ENCODE results near the gene ENPP7. TPM values are rescaled to one million over a fixed set of nuclear protein-coding genes. Genes with fewer than 3 reads are reported as not detected.
"Not testable (repeated sequence)": the region's sequence is repeated elsewhere in the genome, so short reads cannot be mapped to it uniquely, and the experiment has no call there.

Gene ENPP7
- total RNA-seq, 2 experiments from 2014 or later: 0.11 TPM; not detected in 1

DNA sequence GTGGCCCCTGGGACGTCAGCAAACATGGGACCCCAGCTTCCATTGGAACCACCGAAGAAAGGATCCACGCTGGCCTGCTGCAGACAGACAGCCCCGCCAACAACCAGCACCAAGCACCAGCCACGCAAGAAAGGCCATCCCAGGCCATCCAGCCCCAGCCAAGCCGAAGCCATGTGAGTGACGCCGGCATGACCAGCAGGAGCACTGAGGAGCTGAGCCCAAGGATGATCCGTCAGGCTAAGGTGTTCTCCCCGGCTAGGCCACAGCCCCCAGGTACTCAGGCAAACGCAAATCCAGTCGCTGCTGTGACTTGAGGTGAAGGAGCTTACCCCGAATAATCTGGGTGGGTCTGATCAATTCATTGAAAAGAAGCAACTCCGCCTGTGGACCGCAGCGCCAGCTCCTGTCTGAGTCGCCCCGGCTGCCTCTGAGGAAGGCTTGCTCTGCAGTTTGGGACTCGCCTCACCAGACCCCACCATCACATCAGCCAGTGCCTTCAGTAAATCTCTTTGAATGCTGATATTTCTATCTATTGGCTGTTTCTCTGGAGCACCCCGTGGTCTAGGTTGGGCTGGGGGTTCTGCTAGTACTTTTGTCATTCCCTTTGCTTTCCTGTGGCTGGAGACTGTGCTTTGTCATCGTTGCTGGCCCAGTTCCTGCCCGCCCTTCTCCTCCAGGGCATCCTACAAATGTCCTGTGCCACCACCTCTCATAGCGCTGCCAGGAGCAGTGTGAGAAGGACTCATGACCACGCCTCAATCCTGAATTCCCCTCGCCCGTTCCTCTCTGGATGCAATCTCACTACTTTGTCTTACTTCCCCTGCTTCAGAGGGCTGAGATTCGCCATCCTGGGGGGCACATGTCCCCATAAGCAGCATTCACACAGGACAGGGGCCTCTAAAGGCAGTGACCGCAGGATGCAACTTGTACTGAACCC, 39.1 kb downstream of the ENPP7 start:
- CTCF ChIA-PET: no interaction called here
- POLR2A ChIA-PET: no interaction called here

DNA sequence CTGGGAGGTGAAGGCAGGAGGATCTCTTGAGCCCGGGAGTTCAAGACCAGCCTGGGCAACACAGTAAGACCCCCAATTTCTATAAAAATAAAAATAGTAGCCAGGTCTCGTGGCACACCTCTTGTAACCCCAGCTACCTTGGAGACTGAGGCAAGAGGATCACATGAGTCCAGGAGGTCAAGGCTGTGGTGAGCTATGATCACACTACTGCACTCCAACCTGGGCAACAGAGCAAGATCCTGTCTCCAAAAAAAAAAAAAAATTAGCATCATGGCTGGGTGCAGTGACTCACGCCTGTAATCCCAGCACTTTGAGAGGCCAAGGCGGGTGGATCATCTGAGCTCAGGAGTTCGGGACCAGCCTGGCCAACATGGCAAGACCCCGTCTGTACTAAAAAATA, 40.5 kb downstream of the ENPP7 start:
- CTCF ChIA-PET: interaction anchor here (0.9 to 1.2 kb wide), 2 partner anchors 18 to 30 kb away, joined by 3 read pairs; no protein-coding TSS in a partner anchor
- POLR2A ChIA-PET: no interaction called here

DNA sequence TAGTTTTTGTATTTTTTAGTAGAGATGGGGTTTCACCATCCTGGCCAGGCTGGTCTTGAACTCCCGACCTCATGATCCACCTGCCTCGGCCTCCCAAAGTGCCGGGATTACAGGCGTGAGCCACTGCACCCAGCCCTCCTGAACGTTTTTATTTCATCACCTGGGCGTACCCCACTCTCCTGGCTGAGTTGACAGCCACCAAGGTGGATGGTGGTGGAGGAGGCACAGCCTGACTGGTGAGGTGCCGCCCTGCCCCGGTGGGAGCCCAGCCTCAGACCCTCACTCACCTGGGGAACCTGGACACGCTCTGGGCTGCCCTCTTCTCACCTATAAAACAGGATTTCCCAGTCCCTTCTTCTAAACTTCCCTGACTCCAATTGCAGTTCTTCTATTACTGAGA, 42.0 kb downstream of the ENPP7 start:
- POLR2A ChIA-PET: not testable (repeated sequence)

DNA sequence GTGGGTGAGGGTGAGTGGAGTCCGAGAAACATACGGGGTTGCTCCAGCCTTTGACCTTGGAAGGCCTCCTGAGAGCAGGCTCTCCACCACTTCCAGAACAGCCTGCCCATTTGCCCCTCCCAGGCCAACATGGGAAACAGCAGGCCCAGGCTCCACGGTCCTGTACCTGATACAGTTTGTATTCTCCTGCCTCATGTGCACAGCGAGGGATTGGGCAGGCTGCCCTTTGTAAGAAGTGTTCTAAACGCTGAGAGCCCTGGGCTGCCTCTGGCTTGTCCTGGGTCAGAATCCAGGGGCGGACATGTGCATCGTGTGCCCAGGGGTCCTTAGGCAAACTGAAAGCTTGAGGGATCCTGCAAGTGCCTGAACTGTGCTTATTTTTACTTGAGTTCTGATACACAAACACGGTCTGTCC, 43.8 kb downstream of the ENPP7 start:
- ChIA-PET CTCF (no interaction called here), POLR2A (no interaction called here)

More for the DNA sequence above, 42.0 kb downstream of the ENPP7 start:
- CTCF ChIA-PET: not testable (repeated sequence)

DNA sequence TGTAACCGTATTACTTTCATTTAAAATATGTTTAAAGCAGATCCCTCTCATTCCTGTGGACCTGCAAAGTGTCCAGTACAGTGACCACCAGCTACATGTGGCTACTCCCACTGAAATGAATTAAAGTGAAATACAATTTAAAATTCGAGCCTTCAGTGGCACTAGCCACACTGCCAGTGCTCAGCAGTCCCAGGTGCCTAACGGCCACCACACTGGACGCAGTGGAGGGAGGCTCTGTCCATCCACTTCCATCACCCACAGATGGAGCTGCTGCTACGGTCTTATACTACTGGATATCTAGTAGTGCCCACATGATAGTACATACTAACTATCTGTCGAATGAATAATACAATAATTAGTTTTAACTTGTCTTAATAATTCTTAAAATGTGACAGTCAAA, 44.9 kb downstream of the ENPP7 start:
- ChIA-PET POLR2A (no interaction called here), CTCF (interaction anchor here (1.2 to 1.4 kb wide), 2 partner anchors 24 to 64 kb away, joined by 3 to 5 read pairs; partner anchors contain the start of gene CBX4)

DNA sequence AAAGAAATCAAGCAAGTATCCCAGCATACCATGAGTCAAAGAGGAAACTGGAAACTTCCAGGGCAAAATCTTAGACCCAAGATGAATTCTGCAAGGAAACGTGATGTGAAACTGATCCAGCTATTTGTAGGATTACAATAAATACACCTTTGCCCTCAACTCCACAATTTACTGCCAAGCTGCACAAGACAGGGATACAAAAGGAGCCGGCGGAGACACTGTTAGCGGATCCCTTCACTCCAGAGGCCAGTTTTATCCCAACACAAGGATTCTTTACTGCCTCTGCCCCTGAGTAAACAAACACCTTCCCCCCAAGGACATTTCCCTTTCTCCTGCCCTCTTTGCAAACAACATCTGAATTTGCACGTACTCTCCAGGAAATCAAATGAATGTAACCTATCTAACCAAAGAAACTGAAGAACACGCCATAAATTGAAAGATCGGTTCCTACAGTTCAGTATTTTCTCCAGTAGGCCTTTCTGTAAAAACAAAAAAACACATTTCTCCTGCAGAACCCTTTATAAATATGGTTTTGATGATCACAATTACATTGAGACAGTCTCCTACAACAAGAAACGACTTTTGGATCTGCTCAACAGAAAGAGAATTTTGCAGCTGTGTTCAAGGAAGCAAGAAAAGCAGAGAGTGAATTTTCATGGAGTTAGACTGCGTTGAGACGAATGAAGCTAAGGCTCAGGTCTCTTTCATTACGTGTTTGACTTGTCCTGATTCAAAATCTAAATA, 45.8 kb downstream of the ENPP7 start:
- ChIA-PET CTCF (interaction anchor here (0.9 to 1.4 kb wide), 4 partner anchors 63 to 232 kb away, joined by 3 to 5 read pairs (median 4); partner anchors contain the start of gene CBX4), POLR2A (interaction anchor here (0.7 kb wide), 1 partner anchor 35 kb away, joined by 3 read pairs; no protein-coding TSS in a partner anchor)

DNA sequence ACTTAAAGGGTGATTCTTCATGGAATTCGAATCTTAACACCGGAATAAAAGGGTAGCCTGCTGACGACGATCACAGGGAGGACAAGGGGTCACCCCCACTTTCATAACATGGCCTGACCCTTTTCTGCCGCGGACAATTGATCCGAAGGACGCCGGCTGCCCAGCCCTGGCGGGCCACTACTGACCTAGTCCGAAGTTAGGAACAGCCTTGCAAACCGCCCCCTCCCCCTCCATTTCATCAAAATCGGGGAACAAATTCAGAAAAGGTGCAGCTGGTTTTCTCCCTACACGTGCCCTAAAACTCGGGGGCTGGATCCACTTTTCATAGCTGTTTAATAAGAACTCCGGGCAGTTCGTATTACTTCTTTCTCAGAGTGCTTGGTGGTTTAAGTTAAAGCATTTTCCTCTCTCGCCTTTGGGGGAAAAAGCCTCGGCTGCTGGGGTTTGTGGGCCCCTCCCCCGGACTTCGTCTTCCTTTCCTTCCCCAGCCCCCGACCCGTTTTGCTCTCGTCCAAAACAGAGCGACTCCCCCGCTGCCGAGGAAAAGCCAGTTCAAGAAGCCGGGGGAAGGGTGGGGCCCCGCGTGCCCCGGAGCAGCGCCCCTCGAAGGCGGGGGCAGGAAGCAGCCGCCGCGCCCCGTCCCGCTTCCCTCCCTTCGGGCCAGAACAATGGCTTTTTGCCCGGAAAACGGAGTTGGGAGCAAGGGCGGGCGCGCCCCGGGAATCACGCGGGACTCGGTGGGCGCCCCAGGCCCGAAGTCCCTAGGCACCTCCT, 46.6 kb downstream of the ENPP7 start:
- ChIA-PET POLR2A (interaction anchor here (0.7 kb wide), 1 partner anchor 34 kb away, joined by 3 read pairs; no protein-coding TSS in a partner anchor), CTCF (interaction anchor here (0.9 to 1.1 kb wide), 3 partner anchors 62 to 231 kb away, joined by 3 to 4 read pairs (median 4); partner anchors contain the start of gene CBX4)

DNA sequence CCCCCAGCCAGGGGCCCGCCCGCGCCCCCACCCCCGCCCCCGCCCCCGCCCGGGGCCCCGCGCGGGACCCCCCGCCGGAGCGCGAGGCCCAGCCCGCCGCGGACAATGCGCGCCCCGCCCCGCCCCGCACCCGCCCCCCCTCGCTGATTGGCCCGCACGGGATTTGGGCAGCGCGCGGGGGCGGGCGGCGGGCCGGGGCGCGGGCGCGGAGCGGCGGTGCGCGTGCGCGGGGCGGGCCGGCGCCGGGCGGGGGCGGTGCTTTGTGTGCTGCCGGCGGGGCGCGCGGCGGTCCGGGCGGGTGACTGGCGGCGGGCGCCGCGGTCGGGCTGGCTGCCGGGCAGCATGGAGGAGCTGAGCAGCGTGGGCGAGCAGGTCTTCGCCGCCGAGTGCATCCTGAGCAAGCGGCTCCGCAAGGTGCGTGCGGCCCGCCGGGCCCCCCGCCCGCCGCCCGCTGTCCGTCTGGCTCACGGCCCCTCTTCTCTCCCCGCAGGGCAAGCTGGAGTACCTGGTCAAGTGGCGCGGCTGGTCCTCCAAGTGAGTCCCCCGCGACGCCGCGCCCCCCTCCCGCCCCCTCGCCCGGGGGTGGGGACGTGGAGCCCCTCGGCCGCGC, 47.3 kb downstream of the ENPP7 start, which contains the start of gene CBX2:
Gene CBX2 (plus strand): TSS at position 255 of the 610 bp plus-strand sequence. CDS start 88 bp downstream, at position 343.
- ChIA-PET CTCF (interaction anchor here (0.8 to 1.1 kb wide), 3 partner anchors 13 to 230 kb away, joined by 3 read pairs; partner anchors contain the start of gene CBX8), POLR2A (interaction anchor here (1.0 kb wide), 1 partner anchor 19 kb away, joined by 3 read pairs; the partner anchor contains the start of gene CBX8)

DNA sequence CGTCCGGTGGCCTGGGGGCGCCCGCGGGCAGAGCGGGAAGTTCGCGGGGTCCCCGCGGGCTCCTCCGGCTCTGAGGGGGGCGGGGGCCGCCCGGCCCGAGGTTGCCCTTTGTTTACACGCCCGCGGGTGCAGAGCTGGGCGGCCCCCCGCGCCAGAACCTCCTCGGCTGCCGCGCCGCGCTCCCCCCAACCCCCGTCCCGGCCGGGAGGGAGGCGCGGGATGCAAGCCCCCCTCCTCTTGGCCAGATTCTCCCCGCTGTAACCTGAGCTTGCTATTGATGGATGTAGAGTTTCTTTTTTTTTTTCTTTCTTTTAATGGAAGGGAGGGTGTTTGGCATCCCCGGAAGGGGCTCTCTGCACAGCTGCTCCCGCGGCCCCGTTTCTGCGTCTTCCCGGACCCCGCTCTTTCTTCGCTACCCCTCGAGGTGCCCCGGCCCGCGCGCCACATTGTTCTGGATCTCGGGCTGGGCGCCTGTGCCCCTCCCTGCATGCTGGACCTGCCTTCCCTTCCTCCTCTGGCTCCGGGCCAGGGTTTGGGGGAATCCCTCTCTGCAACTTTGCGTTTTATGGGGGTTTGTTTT, 47.9 kb downstream of the ENPP7 start:
- ChIA-PET POLR2A (interaction anchor here (1.0 kb wide), 1 partner anchor 18 kb away, joined by 3 read pairs; the partner anchor contains the start of gene CBX8), CTCF (interaction anchor here (0.6 to 1.1 kb wide), 4 partner anchors 13 to 148 kb away, joined by 3 to 4 read pairs (median 3); partner anchors contain the start of gene CBX8)

DNA sequence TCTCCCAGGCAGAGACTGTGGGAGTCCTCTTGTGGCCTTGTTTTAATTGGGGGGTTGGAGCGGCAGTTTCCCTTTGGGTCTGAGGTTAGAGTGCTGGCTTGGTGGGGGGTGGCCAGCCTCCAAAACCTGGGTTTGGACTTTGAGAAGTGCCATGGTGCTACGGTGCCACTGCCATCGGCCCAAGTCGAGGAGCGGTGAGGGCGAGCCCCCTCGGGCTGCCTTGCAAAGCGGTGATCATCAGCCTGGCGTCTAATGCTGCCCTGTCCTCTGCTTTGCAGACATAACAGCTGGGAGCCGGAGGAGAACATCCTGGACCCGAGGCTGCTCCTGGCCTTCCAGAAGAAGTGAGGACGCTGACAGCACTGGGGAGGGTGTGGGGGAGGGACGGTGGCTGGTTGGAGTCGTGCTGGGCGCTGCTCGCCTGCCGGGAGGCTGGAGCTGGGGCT, 48.4 kb downstream of the ENPP7 start:
- ChIA-PET POLR2A (interaction anchor here (1.0 kb wide), 1 partner anchor 18 kb away, joined by 3 read pairs; the partner anchor contains the start of gene CBX8), CTCF (interaction anchor here (0.6 to 1.1 kb wide), 4 partner anchors 12 to 147 kb away, joined by 3 to 4 read pairs (median 3); partner anchors contain the start of gene CBX8)

DNA sequence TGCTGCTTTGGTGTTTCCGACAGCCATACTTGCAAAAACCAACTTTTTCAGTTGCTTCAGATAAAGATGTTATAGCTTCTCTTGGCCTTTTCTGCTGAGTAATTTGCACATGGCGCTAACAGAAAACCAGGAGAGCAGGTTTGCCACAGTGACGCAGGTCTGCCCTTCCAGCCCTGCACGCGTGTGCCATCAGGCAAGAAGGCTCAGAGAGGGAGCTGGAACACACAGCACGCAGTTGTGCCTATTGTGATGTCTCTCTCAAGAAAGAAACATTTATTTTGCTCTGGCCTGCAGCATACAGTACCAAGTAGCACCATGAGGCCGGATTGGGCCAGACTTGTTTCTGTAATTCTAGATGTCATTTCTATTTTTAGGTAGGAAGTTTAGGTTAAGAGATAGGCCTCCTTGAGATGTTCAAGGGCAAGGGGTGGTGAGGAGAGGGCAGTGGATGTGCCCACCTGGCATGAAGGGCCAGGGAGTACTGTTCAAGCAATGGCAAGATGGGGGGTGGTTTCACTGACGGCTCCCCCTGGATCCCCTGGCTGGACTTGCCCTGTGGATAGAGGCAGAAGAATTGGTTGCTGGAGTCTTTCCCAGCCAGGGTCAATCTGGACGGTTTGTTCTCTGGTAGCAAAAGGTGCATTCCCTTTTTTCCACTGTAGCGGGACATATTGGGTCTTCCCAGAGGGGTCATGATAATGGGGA, 49.1 kb downstream of the ENPP7 start:
- ChIA-PET POLR2A (no interaction called here), CTCF (no interaction called here)

DNA sequence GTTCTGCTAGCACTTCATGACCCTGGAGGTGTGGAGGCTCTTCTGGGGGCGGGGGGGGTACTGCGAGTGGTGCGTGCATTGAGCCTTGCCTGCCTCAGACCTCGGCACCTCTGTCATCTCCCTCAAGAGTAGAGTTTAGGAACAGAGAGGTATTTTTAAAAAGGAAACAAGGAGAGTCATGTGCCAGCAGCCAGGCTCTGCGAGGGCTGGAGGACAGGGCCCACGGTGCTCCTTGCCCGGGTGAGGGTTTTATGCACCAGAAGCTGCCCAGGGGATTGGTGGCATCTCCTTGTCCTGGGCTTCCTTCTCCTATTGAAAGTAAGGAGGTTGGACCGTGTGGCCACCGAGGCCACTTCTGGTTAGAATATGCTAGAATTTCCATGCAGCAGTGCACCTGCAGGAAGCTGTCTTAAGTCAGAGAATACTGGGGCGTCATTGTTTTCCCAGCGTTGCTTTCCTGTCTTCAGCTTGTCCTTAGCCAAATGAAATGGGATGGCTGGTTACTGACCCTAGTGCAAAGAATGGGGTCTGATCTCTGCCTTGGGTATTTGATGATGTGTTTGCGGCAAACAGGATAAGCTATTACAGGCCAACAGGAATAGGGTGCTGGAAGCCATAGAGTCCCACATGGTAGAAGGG, 50.4 kb downstream of the ENPP7 start:
- POLR2A ChIA-PET: no interaction called here
- CTCF ChIA-PET: no interaction called here

DNA sequence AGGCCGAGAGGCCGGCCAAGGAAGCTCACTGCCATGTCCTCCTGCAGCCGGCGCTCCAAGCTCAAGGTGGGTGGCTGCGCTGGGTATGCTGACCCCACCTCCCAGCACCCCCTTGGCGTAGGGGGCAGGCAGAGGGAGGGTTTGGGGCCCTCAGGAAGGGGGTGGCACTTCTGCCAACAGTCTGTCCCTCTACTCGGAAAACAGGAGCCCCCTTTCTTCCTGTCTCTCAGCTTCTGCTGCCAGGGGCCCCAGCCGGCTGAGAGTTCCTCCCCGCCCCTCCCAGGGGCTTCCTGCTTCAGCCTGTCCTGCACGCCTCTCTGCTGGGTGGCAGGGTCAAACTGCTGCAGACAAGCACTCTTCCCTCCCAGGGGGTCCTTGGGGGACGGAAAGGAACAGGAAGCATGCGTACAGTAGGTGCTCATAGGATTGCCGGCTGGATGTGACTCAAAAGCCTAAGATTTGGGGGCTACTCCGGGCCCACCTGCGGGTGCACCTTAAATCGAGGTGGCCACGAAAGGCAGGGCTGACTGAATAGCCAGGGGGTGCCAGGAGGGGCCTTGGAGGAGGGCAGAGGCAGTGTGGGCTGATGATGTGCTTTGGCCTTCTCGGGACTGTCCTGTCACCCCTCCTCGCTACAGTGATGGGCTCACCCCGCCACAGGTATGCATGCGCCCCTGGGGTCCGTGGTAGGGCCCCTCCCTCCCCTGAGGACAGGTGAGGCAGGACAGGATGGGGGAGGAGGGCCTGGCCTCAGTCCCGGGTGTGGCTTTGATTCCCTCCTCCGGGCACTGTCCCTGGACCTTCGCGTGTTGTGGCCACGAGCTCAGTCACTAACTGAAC, 51.2 kb downstream of the ENPP7 start:
- POLR2A ChIA-PET: no interaction called here
- CTCF ChIA-PET: no interaction called here

DNA sequence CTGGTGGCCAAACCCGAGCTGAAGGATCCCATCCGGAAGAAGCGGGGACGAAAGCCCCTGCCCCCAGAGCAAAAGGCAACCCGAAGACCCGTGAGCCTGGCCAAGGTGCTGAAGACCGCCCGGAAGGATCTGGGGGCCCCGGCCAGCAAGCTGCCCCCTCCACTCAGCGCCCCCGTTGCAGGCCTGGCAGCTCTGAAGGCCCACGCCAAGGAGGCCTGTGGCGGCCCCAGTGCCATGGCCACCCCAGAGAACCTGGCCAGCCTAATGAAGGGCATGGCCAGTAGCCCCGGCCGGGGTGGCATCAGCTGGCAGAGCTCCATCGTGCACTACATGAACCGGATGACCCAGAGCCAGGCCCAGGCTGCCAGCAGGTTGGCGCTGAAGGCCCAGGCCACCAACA, 53.1 kb downstream of the ENPP7 start:
- ChIA-PET CTCF (no interaction called here), POLR2A (no interaction called here)

DNA sequence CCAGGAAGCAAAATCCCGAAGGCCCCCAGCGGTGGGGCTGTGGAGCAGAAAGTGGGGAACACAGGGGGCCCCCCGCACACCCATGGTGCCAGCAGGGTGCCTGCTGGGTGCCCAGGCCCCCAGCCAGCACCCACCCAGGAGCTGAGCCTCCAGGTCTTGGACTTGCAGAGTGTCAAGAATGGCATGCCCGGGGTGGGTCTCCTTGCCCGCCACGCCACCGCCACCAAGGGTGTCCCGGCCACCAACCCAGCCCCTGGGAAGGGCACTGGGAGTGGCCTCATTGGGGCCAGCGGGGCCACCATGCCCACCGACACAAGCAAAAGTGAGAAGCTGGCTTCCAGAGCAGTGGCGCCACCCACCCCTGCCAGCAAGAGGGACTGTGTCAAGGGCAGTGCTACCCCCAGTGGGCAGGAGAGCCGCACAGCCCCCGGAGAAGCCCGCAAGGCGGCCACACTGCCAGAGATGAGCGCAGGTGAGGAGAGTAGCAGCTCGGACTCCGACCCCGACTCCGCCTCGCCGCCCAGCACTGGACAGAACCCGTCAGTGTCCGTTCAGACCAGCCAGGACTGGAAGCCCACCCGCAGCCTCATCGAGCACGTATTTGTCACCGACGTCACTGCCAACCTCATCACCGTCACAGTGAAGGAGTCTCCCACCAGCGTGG, 53.7 kb downstream of the ENPP7 start:
- CTCF ChIA-PET: no interaction called here

More for the DNA sequence above, 53.7 kb downstream of the ENPP7 start:
- POLR2A ChIA-PET: no interaction called here

Data from activated CD8-positive, alpha-beta memory T cell treated with anti-CD3 and anti-CD28 coated beads for 36 hours (primary cell).